Measurements from ENCODE around the gene HSD11B2.

Gene HSD11B2

GRCh38 chr16:67460168-67460567 lies 29.2 kb downstream of the HSD11B2 start:
- H4K12ac ChIP-seq (ENCODE audit: low read depth, low read length): no peak overlapping the region

GRCh38 chr16:67460961-67461360 lies 30.0 kb downstream of the HSD11B2 start:
- DNase-seq: no peak
- Histone ChIP-seq H4K91ac (ENCODE audit: low read depth, low read length) (no peak overlapping the region), H3K18ac (ENCODE audit: low read length) (no peak overlapping the region), H3K14ac (ENCODE audit: low read length) (no peak overlapping the region), H3K79me1 (ENCODE audit: low read length) (no peaks in the 10 kb centered on the region), H2AK5ac (ENCODE audit: low read length) (no peak overlapping the region), H3K4ac (ENCODE audit: low read depth, low read length) (no peak overlapping the region), H2BK5ac (ENCODE audit: low read depth, low read length, poor library complexity) (no peak overlapping the region), H3K23ac (ENCODE audit: low read length) (no peak overlapping the region), H3K4me2 (ENCODE audit: low read length) (no peak overlapping the region), H3K27me3 (ENCODE audit: insufficient read depth, low read length) (no peaks in the 10 kb centered on the region), H3K4me1 (ENCODE audit: control insufficient read depth in 1 of 2, insufficient read depth in 2 of 2, low read length in 2 of 2) (peaks cover 3 to 4% of the 10 kb centered on the region in 2 experiments), H3K9ac (ENCODE audit: low read length) (no peak overlapping the region), H2BK120ac (ENCODE audit: insufficient read depth, low read length, poor library complexity) (no peak overlapping the region), H4K12ac (ENCODE audit: low read depth, low read length) (no peak overlapping the region), H4K8ac (ENCODE audit: low read depth, low read length) (no peak overlapping the region), H3K79me2 (ENCODE audit: control insufficient read depth, insufficient read depth, low read length, poor library complexity) (no peaks in the 10 kb centered on the region), H3K36me3 (ENCODE audit: control insufficient read depth in 1 of 2, insufficient read depth in 2 of 2, low read length in 2 of 2) (peaks cover 17 to 21% of the 10 kb centered on the region in 2 experiments), H3K27ac (ENCODE audit: low read depth, low read length) (no peak overlapping the region), H2AFZ (ENCODE audit: insufficient read depth, low read length, poor library complexity) (no peak overlapping the region), H3K4me3 (ENCODE audit: low read depth, low read length) (no peak overlapping the region), H2BK12ac (ENCODE audit: low read length) (no peak overlapping the region), H3K9me3 (ENCODE audit: insufficient read depth, low read depth, low read length) (no peaks in the 10 kb centered on the region)
- no CpG with 5 or more reads among the region's 2 CpGs for WGBS (ENCODE audit: extremely low coverage, insufficient coverage, insufficient read length)

More at GRCh38 chr16:67460168-67460567, 29.2 kb downstream of the HSD11B2 start:
- Histone ChIP-seq H2BK120ac (ENCODE audit: insufficient read depth, low read length, poor library complexity) (no peak overlapping the region), H3K27ac (ENCODE audit: low read depth, low read length) (no peak overlapping the region), H2AFZ (ENCODE audit: insufficient read depth, low read length, poor library complexity) (no peak overlapping the region), H3K14ac (ENCODE audit: low read length) (no peak overlapping the region), H3K4me1 (ENCODE audit: control insufficient read depth in 1 of 2, insufficient read depth in 2 of 2, low read length in 2 of 2) (no peaks in the 10 kb centered on the region), H3K9me3 (ENCODE audit: insufficient read depth, low read depth, low read length) (no peaks in the 10 kb centered on the region), H3K27me3 (ENCODE audit: insufficient read depth, low read length) (no peaks in the 10 kb centered on the region), H3K4ac (ENCODE audit: low read depth, low read length) (no peak overlapping the region), H3K23ac (ENCODE audit: low read length) (no peak overlapping the region), H2BK5ac (ENCODE audit: low read depth, low read length, poor library complexity) (no peak overlapping the region), H4K8ac (ENCODE audit: low read depth, low read length) (no peak overlapping the region), H3K36me3 (ENCODE audit: control insufficient read depth in 1 of 2, insufficient read depth in 2 of 2, low read length in 2 of 2) (peaks cover 17 to 21% of the 10 kb centered on the region in 2 experiments), H3K9ac (ENCODE audit: low read length) (no peak overlapping the region), H4K91ac (ENCODE audit: low read depth, low read length) (no peak overlapping the region), H3K18ac (ENCODE audit: low read length) (no peak overlapping the region), H3K4me2 (ENCODE audit: low read length) (no peak overlapping the region), H3K79me2 (ENCODE audit: control insufficient read depth, insufficient read depth, low read length, poor library complexity) (no peaks in the 10 kb centered on the region), H2BK12ac (ENCODE audit: low read length) (no peak overlapping the region), H3K79me1 (ENCODE audit: low read length) (no peaks in the 10 kb centered on the region), H2AK5ac (ENCODE audit: low read length) (no peak overlapping the region), H3K4me3 (ENCODE audit: low read depth, low read length) (no peak overlapping the region)
- DNase-seq: no peak
- WGBS (ENCODE audit: extremely low coverage, insufficient coverage, insufficient read length): no CpG with 5 or more reads among the region's 5 CpGs

GRCh38 chr16:67461600-67462278 lies 30.8 kb downstream of the HSD11B2 start:
- WGBS (ENCODE audit: extremely low coverage, insufficient coverage, insufficient read length): no CpG with 5 or more reads among the region's 8 CpGs
- Histone ChIP-seq H2BK12ac (ENCODE audit: low read length) (no peak overlapping the region), H4K8ac (ENCODE audit: low read depth, low read length) (no peak overlapping the region), H3K14ac (ENCODE audit: low read length) (no peak overlapping the region), H3K79me1 (ENCODE audit: low read length) (no peaks in the 10 kb centered on the region), H2BK5ac (ENCODE audit: low read depth, low read length, poor library complexity) (no peak overlapping the region), H3K4ac (ENCODE audit: low read depth, low read length) (no peak overlapping the region), H4K91ac (ENCODE audit: low read depth, low read length) (no peak overlapping the region), H3K23ac (ENCODE audit: low read length) (no peak overlapping the region), H2AFZ (ENCODE audit: insufficient read depth, low read length, poor library complexity) (no peak overlapping the region), H3K4me2 (ENCODE audit: low read length) (no peak overlapping the region), H3K27me3 (ENCODE audit: insufficient read depth, low read length) (no peaks in the 10 kb centered on the region), H3K18ac (ENCODE audit: low read length) (no peak overlapping the region), H3K4me1 (ENCODE audit: control insufficient read depth in 1 of 2, insufficient read depth in 2 of 2, low read length in 2 of 2) (peaks cover 3 to 4% of the 10 kb centered on the region in 2 experiments), H3K9ac (ENCODE audit: low read length) (no peak overlapping the region), H4K12ac (ENCODE audit: low read depth, low read length) (no peak overlapping the region), H3K9me3 (ENCODE audit: insufficient read depth, low read depth, low read length) (no peaks in the 10 kb centered on the region), H3K27ac (ENCODE audit: low read depth, low read length) (no peak overlapping the region), H2AK5ac (ENCODE audit: low read length) (no peak overlapping the region), H3K79me2 (ENCODE audit: control insufficient read depth, insufficient read depth, low read length, poor library complexity) (no peaks in the 10 kb centered on the region), H3K36me3 (ENCODE audit: control insufficient read depth in 1 of 2, insufficient read depth in 2 of 2, low read length in 2 of 2) (peaks cover 17 to 21% of the 10 kb centered on the region in 2 experiments), H3K4me3 (ENCODE audit: low read depth, low read length) (no peak overlapping the region), H2BK120ac (ENCODE audit: insufficient read depth, low read length, poor library complexity) (no peak overlapping the region)
- DNase-seq: no peak

GRCh38 chr16:67462279-67462655 lies 31.3 kb downstream of the HSD11B2 start:
- no peak overlapping the region for H3K18ac ChIP-seq (ENCODE audit: low read length)
- peaks cover 16 to 21% of the 10 kb centered on the region in 2 experiments for H3K36me3 ChIP-seq (ENCODE audit: control insufficient read depth in 1 of 2, insufficient read depth in 2 of 2, low read length in 2 of 2)
- no peak overlapping the region for H4K8ac ChIP-seq (ENCODE audit: low read depth, low read length)
- no peaks in the 10 kb centered on the region for H3K27me3 ChIP-seq (ENCODE audit: insufficient read depth, low read length)
- H3K23ac ChIP-seq (ENCODE audit: low read length): no peak overlapping the region
- no peaks in the 10 kb centered on the region for H3K79me2 ChIP-seq (ENCODE audit: control insufficient read depth, insufficient read depth, low read length, poor library complexity)
- H2BK120ac ChIP-seq (ENCODE audit: insufficient read depth, low read length, poor library complexity): no peak overlapping the region
- no peak overlapping the region for H3K27ac ChIP-seq (ENCODE audit: low read depth, low read length)
- no peak overlapping the region for H3K4ac ChIP-seq (ENCODE audit: low read depth, low read length)
- WGBS (ENCODE audit: extremely low coverage, insufficient coverage, insufficient read length): no CpG with 5 or more reads among the region's 5 CpGs
- H3K9me3 ChIP-seq (ENCODE audit: insufficient read depth, low read depth, low read length): no peaks in the 10 kb centered on the region
- H2BK5ac ChIP-seq (ENCODE audit: low read depth, low read length, poor library complexity): no peak overlapping the region
- no peak overlapping the region for H3K4me2 ChIP-seq (ENCODE audit: low read length)
- no peak overlapping the region for H3K9ac ChIP-seq (ENCODE audit: low read length)
- H3K14ac ChIP-seq (ENCODE audit: low read length): no peak overlapping the region
- no peak overlapping the region for H2AFZ ChIP-seq (ENCODE audit: insufficient read depth, low read length, poor library complexity)
- H2BK12ac ChIP-seq (ENCODE audit: low read length): no peak overlapping the region
- no peak for DNase-seq
- no peak overlapping the region for H3K4me3 ChIP-seq (ENCODE audit: low read depth, low read length)
- H3K4me1 ChIP-seq (ENCODE audit: control insufficient read depth in 1 of 2, insufficient read depth in 2 of 2, low read length in 2 of 2): peaks cover 3 to 4% of the 10 kb centered on the region in 2 experiments
- no peak overlapping the region for H4K12ac ChIP-seq (ENCODE audit: low read depth, low read length)
- H3K79me1 ChIP-seq (ENCODE audit: low read length): no peaks in the 10 kb centered on the region
- H4K91ac ChIP-seq (ENCODE audit: low read depth, low read length): no peak overlapping the region
- no peak overlapping the region for H2AK5ac ChIP-seq (ENCODE audit: low read length)

Measured in trophoblast cell (in vitro differentiated cells and primary cell).